HepG2 (cell line): ENCODE results near the gene ARHGEF16. TPM values are rescaled to one million over a fixed set of nuclear protein-coding genes. Genes with fewer than 3 reads are reported as not detected.

ENCODE experiments used
- ATAC-seq: fragments of 200-7000 bp; cut with Tn5 transposase; 3 replicates; pipeline ENCODE4 v1.9.1; 2020; ENCODE audit warnings: mild to moderate bottlenecking, moderate library complexity
- BruUV-seq: library from RNA; stranded (reverse); fragments of 400-500 nt; replicated peaks from 2 replicates; lab custom pipeline; 2021; lab: Mats Ljungman, UMichigan
- CTCF ChIA-PET: fragments of 300-600 bp; formaldehyde crosslinking; extraction: SDS; loops from one replicate; lab custom pipeline; 2021; ENCODE audit warnings: low total read pairs, inconsistent platforms, low intra/inter-chr PET ratio; lab: Yijun Ruan, JAX
- POLR2A ChIA-PET: fragments of 350-600 bp; sonication (Branson Sonifier 250); formaldehyde crosslinking; loops from one replicate; lab custom pipeline; 2020; ENCODE audit warnings: antibody characterized with exemption, inconsistent platforms; lab: Yijun Ruan, JAX
- DNase-seq: peaks from one replicate; pipeline ENCODE4 v3.0.0-alpha.2; 2015; ENCODE audit warnings: low spot score
- FAIRE-seq: peaks from 3 replicates; lab custom pipeline; 2011; peaks lifted over from hg19 to GRCh38; lab: Jason Lieb, UNC
- H2AFZ ChIP-seq: one replicate; pipeline ENCODE4 v1.6.1; 2011; ENCODE audit warnings: low read length, inconsistent platforms
- H3K27ac ChIP-seq: fragments of 300-600 bp; 3 replicates; pipeline ENCODE4 v1.8.0; 2011; ENCODE audit warnings: mixed run types, mild to moderate bottlenecking, mixed read lengths, low read length, inconsistent platforms; ENCODE audit not compliant: insufficient read depth; ENCODE audit errors: extremely low read length
- H3K27me3 ChIP-seq, 2 experiments: fragments of 200-600 bp in 1 of 2; 2 replicates in 1 of 2; 3 replicates in 1 of 2; pipeline versions ENCODE4 v1.6.0 to v1.8.0; 2011; ENCODE audit warnings: low read length in 2 of 2, mild to moderate bottlenecking in 2 of 2, moderate library complexity in 2 of 2, inconsistent platforms in 1 of 2; ENCODE audit not compliant: insufficient read depth in 2 of 2, control insufficient read depth in 1 of 2
- H3K36me3 ChIP-seq, 2 experiments: fragments of 200-600 bp in 1 of 2; replicated peaks in 1 of 2; 2 replicates in 1 of 2; 3 replicates in 1 of 2; pipeline versions ENCODE4 v1.5.1 to v1.8.0; 2011; ENCODE audit warnings: low read length in 2 of 2, inconsistent platforms in 1 of 2; ENCODE audit not compliant: insufficient read depth in 2 of 2, control insufficient read depth in 1 of 2
- H3K4me1 ChIP-seq: 2 replicates; pipeline ENCODE4 v1.5.1; 2012; ENCODE audit warnings: low read length, inconsistent platforms; ENCODE audit not compliant: insufficient read depth
- H3K4me2 ChIP-seq: 2 replicates; pipeline ENCODE4 v1.6.0; 2011; ENCODE audit warnings: low read depth, low read length, inconsistent platforms
- H3K4me3 ChIP-seq, 3 experiments: fragments of 200-600 bp in 1 of 3; sonication (generic), shearing (Covaris generic) in 1 of 3; replicated peaks in 1 of 3; 2 replicates each; pipeline ENCODE4 v1.5.1; 2011 to 2016; ENCODE audit warnings: low read length in 3 of 3, inconsistent platforms in 2 of 3, low read depth in 2 of 3, mild to moderate bottlenecking in 2 of 3, control low read depth in 1 of 3, mixed read lengths in 1 of 3; ENCODE audit not compliant: insufficient read depth in 1 of 3
- H3K79me2 ChIP-seq: one replicate; pipeline ENCODE4 v1.6.1; 2011; ENCODE audit warnings: low read length, inconsistent platforms; ENCODE audit not compliant: insufficient read depth
- H3K9ac ChIP-seq: 2 replicates; pipeline ENCODE4 v1.6.0; 2011; ENCODE audit warnings: mild to moderate bottlenecking, low read depth, low read length, inconsistent platforms; ENCODE audit not compliant: insufficient read depth
- H3K9me3 ChIP-seq: 2 replicates; pipeline ENCODE4 v1.5.1; 2012; ENCODE audit warnings: mild to moderate bottlenecking, low read length
- H4K20me1 ChIP-seq: 2 replicates; pipeline ENCODE4 v1.6.0; 2011; ENCODE audit warnings: inconsistent platforms, mild to moderate bottlenecking, low read length, moderate library complexity; ENCODE audit not compliant: insufficient read depth
- ATF6 ChIP-seq: sonication (generic); formaldehyde crosslinking; conservative IDR thresholded peaks from 2 replicates; pipeline ENCODE4 v1.4.0; 2020; ENCODE audit warnings: missing genetic modification reagents
- CBFB ChIP-seq: sonication (generic); formaldehyde crosslinking; IDR thresholded peaks from 2 replicates; pipeline ENCODE4 v1.4.0; 2020; ENCODE audit warnings: missing genetic modification reagents
- DNMT1 ChIP-seq: sonication (generic); formaldehyde crosslinking; IDR thresholded peaks from 2 replicates; pipeline ENCODE4 v1.5.1; 2020; ENCODE audit warnings: mild to moderate bottlenecking, missing genetic modification reagents
- ISX ChIP-seq: sonication (generic); formaldehyde crosslinking; conservative IDR thresholded peaks from 2 replicates; pipeline ENCODE4 v1.5.0; 2020; ENCODE audit warnings: missing genetic modification reagents
- MNT ChIP-seq: fragments of 450-650 bp; IDR thresholded peaks from 2 replicates; pipeline ENCODE4 v1.6.1; 2016
- RFX3 ChIP-seq: IDR thresholded peaks from 2 replicates; pipeline ENCODE4 v1.6.1; 2016; ENCODE audit warnings: missing biosample characterization, missing genetic modification reagents
- STAG1 ChIP-seq: sonication (generic); formaldehyde crosslinking; IDR thresholded peaks from 2 replicates; pipeline ENCODE4 v1.4.0; 2020; ENCODE audit warnings: missing genetic modification reagents
- ZNF232 ChIP-seq: sonication (generic); formaldehyde crosslinking; IDR thresholded peaks from 2 replicates; pipeline ENCODE4 v1.4.0; 2020; ENCODE audit warnings: missing genetic modification reagents, borderline replicate concordance
- ZNF468 ChIP-seq: sonication (generic); formaldehyde crosslinking; IDR thresholded peaks from 2 replicates; pipeline ENCODE4 v1.8.0; 2022; ENCODE audit warnings: mild to moderate bottlenecking, moderate library complexity, missing genetic modification reagents
- ZNF547 ChIP-seq: sonication (generic); formaldehyde crosslinking; IDR thresholded peaks from 2 replicates; pipeline ENCODE4 v1.5.1; 2020; ENCODE audit warnings: mild to moderate bottlenecking, missing genetic modification reagents
- ZNF773 ChIP-seq: sonication (generic); formaldehyde crosslinking; IDR thresholded peaks from 2 replicates; pipeline ENCODE4 v1.4.0; 2020; ENCODE audit warnings: missing genetic modification reagents, borderline replicate concordance
- ZSCAN25 ChIP-seq: sonication (generic); formaldehyde crosslinking; IDR thresholded peaks from 2 replicates; pipeline ENCODE4 v1.8.0; 2022; ENCODE audit warnings: mild to moderate bottlenecking, missing genetic modification reagents
- WGBS: methylation state at CpG from one replicate; pipeline ENCODE4 v1.1.6; 2017; ENCODE audit warnings: low lambda C conversion rate; 5-methylcytosine and 5-hydroxymethylcytosine counted together
- in situ Hi-C: cut with HindIII; loops from 2 replicates; pipeline ENCODE4 v1.10.0; 2017; ENCODE audit warnings: low pct_unique_long_range_greater_than_20kb; ENCODE audit not compliant: extremely low pct_ligation_motif_present
- intact Hi-C: fragments of 100-400 bp; cut with micrococcal nuclease; formaldehyde crosslinking; loops from one replicate; pipeline ENCODE4 v1.10.0; 2022; ENCODE audit not compliant: unreplicated experiment
- polyA plus RNA-seq, 8 experiments: library from polyadenylated mRNA; depleted of rRNA in 3 of 8; stranded (reverse) in 7 of 8; unstranded in 1 of 8; fragments of >200 nt; fragmentation: Illumina TruSeq in 4 of 8; extraction: Trizol in 4 of 8; gene quantifications; 2 replicates each; pipeline versions ENCODE4 v1.2.1 to v1.2.3, GENCODE V29; 2011 to 2016; ENCODE audit warnings: low read depth in 4 of 8, missing spikeins in 1 of 8, mixed read lengths in 1 of 8; ENCODE audit not compliant: insufficient read depth in 1 of 8
- total RNA-seq, 5 experiments: library from RNA; depleted of rRNA; stranded (reverse); fragments of >200 nt; fragmentation: Illumina TruSeq; extraction: Trizol; gene quantifications; 2 replicates each; pipeline ENCODE4 v1.2.3, GENCODE V29; 2016; ENCODE audit warnings: low read depth in 1 of 5

The ARHGEF16 gene
- total and polyA plus RNA-seq, 2 of the 13 experiments (the other 11 are each of a cell fraction or from before 2014, with no cell fraction given), result 20.3 to 39.9 TPM

GRCh38 chr1:3426956-3427535 lies 27.4 kb upstream of the ARHGEF16 start:
- DNase-seq (no peak), FAIRE-seq (no peak), ATAC-seq (no peak)
- H3K9me3 ChIP-seq, result no peaks in the 10 kb centered on the region
- CTCF ChIA-PET, result no interaction called here
- H3K79me2 ChIP-seq, result no peaks in the 10 kb centered on the region
- 100% methylated on average over 4 of the region's 20 CpGs for WGBS
- peak; percentile 83 for TF ChIP-seq MNT
- no peak for TF ChIP-seq ZSCAN25 (CRISPR knock-in tag)
- H2AFZ ChIP-seq, result no peak overlapping the region
- no peak overlapping the region for H3K27ac ChIP-seq
- H3K36me3 ChIP-seq, result no peaks in the 10 kb centered on the region
- peaks cover 2 to 9% of the 10 kb centered on the region in 2 experiments; a peak in 3 of 5 replicates for H3K27me3 ChIP-seq
- BruUV-seq, result no TSS peak
- H3K4me2 ChIP-seq, result no peak overlapping the region
- POLR2A ChIA-PET, result no interaction called here
- peaks cover 37% of the 10 kb centered on the region for H3K4me1 ChIP-seq
- intact Hi-C loops (loop anchor here (10.0 kb wide), 1 partner anchor 552 kb away; no protein-coding TSS in a partner anchor), in situ Hi-C loops (no loop called here)
- H3K4me3 ChIP-seq, result no peak overlapping the region
- no peak overlapping the region for H3K9ac ChIP-seq
- no peaks in the 10 kb centered on the region for H4K20me1 ChIP-seq

- ATAC-seq, result no peak
- no peaks in the 10 kb centered on the region for H3K36me3 ChIP-seq
- H3K79me2 ChIP-seq, result no peaks in the 10 kb centered on the region
- ChIA-PET CTCF (no interaction called here), POLR2A (no interaction called here)
- no peaks in the 10 kb centered on the region for H3K9me3 ChIP-seq
- no peak overlapping the region for H2AFZ ChIP-seq
- in situ Hi-C loops, result no loop called here
- BruUV-seq, result no TSS peak
- FAIRE-seq, result no peak
- no peak for DNase-seq
- H4K20me1 ChIP-seq, result no peaks in the 10 kb centered on the region
- no peak overlapping the region for H3K4me3 ChIP-seq
- H3K4me1 ChIP-seq, result peaks cover 27% of the 10 kb centered on the region
- H3K9ac ChIP-seq, result no peak overlapping the region
- intact Hi-C loops, result loop anchor here (10.0 kb wide), 1 partner anchor 553 kb away; no protein-coding TSS in a partner anchor
- 70% methylated on average over 2 of the region's 43 CpGs for WGBS
- H3K27me3 ChIP-seq, result peaks cover 6 to 17% of the 10 kb centered on the region in 2 experiments; a peak in 4 of 5 replicates
- no peak overlapping the region for H3K4me2 ChIP-seq
- no peak overlapping the region for H3K27ac ChIP-seq
- TF ChIP-seq ZNF468, result no peak
- TF ChIP-seq ATF6 (CRISPR knock-in tag), result no peak
- TF ChIP-seq ISX (CRISPR knock-in tag), result no peak
- no peak for TF ChIP-seq ZNF232
- no peak for TF ChIP-seq CBFB (CRISPR knock-in tag)
- TF ChIP-seq ZNF773, result no peak
- TF ChIP-seq ZNF547, result no peak
- TF ChIP-seq RFX3 (CRISPR knock-in tag), result no peak
- no peak for TF ChIP-seq DNMT1 (CRISPR knock-in tag)
- no peak for TF ChIP-seq STAG1
These were observed 26.5 kb upstream of the ARHGEF16 start for GRCh38 chr1:3427711-3428704.
